Right atrium auricular region (tissue), 2 donors: ENCODE data around the gene SMYD3. TPM values are rescaled to one million over a fixed set of nuclear protein-coding genes. Genes with fewer than 3 reads are reported as not detected.

Experiments
- DNase-seq: peaks from one replicate; pipeline ENCODE4 v3.0.0-alpha.2; 2019; ENCODE audit warnings: low spot score
- H3K27ac ChIP-seq, 2 donors: fragments of 200-600 bp; sonication (generic); 1 replicate in 1 of 2; 2 replicates in 1 of 2; pipeline ENCODE4 v1.5.1; 2016 to 2019
- H3K27me3 ChIP-seq, 2 donors: fragments of 200-600 bp; sonication (generic); one replicate each; pipeline versions ENCODE4 v1.5.1 to v1.6.0; 2017 to 2019
- H3K36me3 ChIP-seq: fragments of 200-600 bp; sonication (generic); one replicate; pipeline ENCODE4 v1.5.1; 2016
- H3K4me1 ChIP-seq, 2 donors: fragments of 200-600 bp; sonication (generic); one replicate each; pipeline versions ENCODE4 v1.5.1 to v1.6.0; 2017 to 2019
- H3K4me3 ChIP-seq, 2 donors: fragments of 200-600 bp; sonication (generic); 1 replicate in 1 of 2; 2 replicates in 1 of 2; pipeline ENCODE4 v1.5.1; 2017 to 2019; ENCODE audit warnings: mild to moderate bottlenecking in 1 of 2, moderate library complexity in 1 of 2
- H3K9me3 ChIP-seq, 2 donors: fragments of 200-600 bp; sonication (generic); one replicate each; pipeline ENCODE4 v1.5.1; 2019
- CTCF ChIP-seq, 2 donors: fragments of 200-600 bp; sonication (generic); IDR thresholded peaks; one replicate each; pipeline ENCODE4 v1.5.1; 2019; ENCODE audit warnings: antibody characterized with exemption in 2 of 2
- total RNA-seq, 2 donors: library from RNA; depleted of rRNA; stranded (reverse); fragments of >200 nt; gene quantifications; one replicate each; pipeline ENCODE4 v1.1.0, GENCODE V29; 2016

The SMYD3 gene
- total RNA-seq, 2 donors from 2014 or later = 7.9 to 8.5 TPM

GRCh38 chr1:246219508-246220030 is 287.5 kb downstream of the SMYD3 start:
- Histone ChIP-seq H3K36me3 (no peaks in the 10 kb centered on the region), H3K9me3 (no peaks in the 10 kb centered on the region), H3K27me3 (no peaks in the 10 kb centered on the region), H3K4me1 (no peaks in the 10 kb centered on the region), H3K4me3 (no peak overlapping the region), H3K27ac (no peak overlapping the region)
- no peak for DNase-seq
- TF ChIP-seq CTCF (IDR thresholded peaks at IDR 0.05) = no peak

- Histone ChIP-seq H3K9me3 (no peaks in the 10 kb centered on the region), H3K36me3 (no peaks in the 10 kb centered on the region), H3K27ac (no peak overlapping the region), H3K27me3 (no peaks in the 10 kb centered on the region), H3K4me1 (no peaks in the 10 kb centered on the region), H3K4me3 (no peak overlapping the region)
- DNase-seq = no peak
- no peak for TF ChIP-seq CTCF (IDR thresholded peaks at IDR 0.05)
These were observed 288.4 kb downstream of the SMYD3 start for GRCh38 chr1:246218686-246219085.

- DNase-seq = no peak
- Histone ChIP-seq H3K36me3 (no peaks in the 10 kb centered on the region), H3K27me3 (no peaks in the 10 kb centered on the region), H3K4me3 (no peak overlapping the region), H3K9me3 (no peaks in the 10 kb centered on the region), H3K4me1 (no peaks in the 10 kb centered on the region), H3K27ac (no peak overlapping the region)
- no peak for TF ChIP-seq CTCF (IDR thresholded peaks at IDR 0.05)
These were observed 290.2 kb downstream of the SMYD3 start for GRCh38 chr1:246216906-246217305.

- no peaks in the 10 kb centered on the region for H3K36me3 ChIP-seq
- no peaks in the 10 kb centered on the region for H3K27me3 ChIP-seq
- no peaks in the 10 kb centered on the region for H3K9me3 ChIP-seq
- DNase-seq = no peak
- no peak for TF ChIP-seq CTCF (IDR thresholded peaks at IDR 0.05)
- no peak overlapping the region for H3K27ac ChIP-seq
- no peak overlapping the region for H3K4me3 ChIP-seq
- H3K4me1 ChIP-seq = no peaks in the 10 kb centered on the region
These were observed 291.6 kb downstream of the SMYD3 start for GRCh38 chr1:246215510-246215903.

- Histone ChIP-seq H3K27me3 (no peaks in the 10 kb centered on the region), H3K36me3 (no peaks in the 10 kb centered on the region), H3K9me3 (no peaks in the 10 kb centered on the region), H3K4me3 (no peak overlapping the region), H3K27ac (no peak overlapping the region), H3K4me1 (no peaks in the 10 kb centered on the region)
- no peak for DNase-seq
- TF ChIP-seq CTCF (IDR thresholded peaks at IDR 0.05) = no peak
These were observed 292.2 kb downstream of the SMYD3 start for GRCh38 chr1:246214708-246215509.
